HEK293 (cell line): ENCODE data around the gene PITPNC1.

Experiments used
- CTCF ChIA-PET: fragments of 350-600 bp; formaldehyde crosslinking; extraction: SDS; loops from one replicate; lab custom pipeline; 2021; ENCODE audit warnings: antibody characterized with exemption; lab: Yijun Ruan, JAX
- POLR2A ChIA-PET: fragments of 300-600 bp; formaldehyde crosslinking; extraction: SDS; loops from one replicate; lab custom pipeline; 2020; ENCODE audit warnings: antibody characterized with exemption, inconsistent platforms; lab: Yijun Ruan, JAX
- H3K27ac ChIP-seq: fragments of 200-500 bp; sonication (Bioruptor generic); 2 replicates; pipeline ENCODE4 v1.5.1; 2014; ENCODE audit warnings: low read depth, low read length, control low read depth, inconsistent platforms; ENCODE audit errors: extremely low read depth
- H3K36me3 ChIP-seq, 2 experiments: fragments of 200-500 bp in 1 of 2; sonication (Bioruptor generic) in 1 of 2; 1 replicate in 1 of 2; 2 replicates in 1 of 2; pipeline ENCODE4 v1.5.1; 2014 to 2017; ENCODE audit warnings: inconsistent platforms in 2 of 2, low read length in 2 of 2; ENCODE audit not compliant: control insufficient read depth in 2 of 2, insufficient read depth in 1 of 2
- H3K4me1 ChIP-seq: fragments of 200-500 bp; sonication (Bioruptor generic); 2 replicates; pipeline ENCODE4 v1.5.1; 2014; ENCODE audit warnings: mild to moderate bottlenecking, low read length, inconsistent platforms; ENCODE audit not compliant: control insufficient read depth, insufficient read depth
- H3K4me3 ChIP-seq: 2 replicates; pipeline ENCODE4 v1.5.1; 2011; ENCODE audit warnings: low read depth, mild to moderate bottlenecking, control low read depth, low read length, moderate library complexity
- H3K9me3 ChIP-seq: fragments of 200-500 bp; sonication (Bioruptor generic); 2 replicates; pipeline ENCODE4 v1.5.1; 2014; ENCODE audit warnings: low read depth, low read length, inconsistent platforms; ENCODE audit not compliant: control insufficient read depth, insufficient read depth
- IKZF3 ChIP-seq: fragments of 450-650 bp; IDR thresholded peaks from 2 replicates; pipeline ENCODE4 v1.5.0; 2018; ENCODE audit warnings: missing biosample characterization, mild to moderate bottlenecking, missing genetic modification characterization, moderate library complexity
- PBX3 ChIP-seq: sonication (generic); formaldehyde crosslinking; IDR thresholded peaks from 2 replicates; pipeline ENCODE4 v1.8.1; 2022; ENCODE audit warnings: mild to moderate bottlenecking, moderate library complexity, missing genetic modification reagents
- TCF7L2 ChIP-seq: IDR thresholded peaks from 2 replicates; pipeline ENCODE4 v1.6.1; 2011; ENCODE audit warnings: low read depth, mild to moderate bottlenecking, inconsistent platforms, low read length, moderate library complexity, borderline replicate concordance
- TRIM28 ChIP-seq: IDR thresholded peaks from 2 replicates; pipeline ENCODE4 v1.6.1; 2011; ENCODE audit warnings: low read length, control low read depth, borderline replicate concordance
- ZBTB1 ChIP-seq: fragments of 450-650 bp; formaldehyde crosslinking; IDR thresholded peaks from 2 replicates; pipeline ENCODE4 v1.5.1; 2016; ENCODE audit warnings: missing biosample characterization, missing genetic modification characterization
- ZNF133 ChIP-seq: fragments of 450-650 bp; formaldehyde crosslinking; IDR thresholded peaks from 2 replicates; pipeline ENCODE4 v1.5.1; 2016; ENCODE audit warnings: missing biosample characterization, missing genetic modification characterization
- ZNF169 ChIP-seq: fragments of 450-650 bp; formaldehyde crosslinking; IDR thresholded peaks from 2 replicates; pipeline ENCODE4 v1.5.1; 2016; ENCODE audit warnings: missing biosample characterization, missing genetic modification characterization
- ZNF354C ChIP-seq: fragments of 450-650 bp; formaldehyde crosslinking; IDR thresholded peaks from 2 replicates; pipeline ENCODE4 v1.5.1; 2016; ENCODE audit warnings: missing biosample characterization, missing genetic modification characterization, low read depth, borderline replicate concordance
- ZNF404 ChIP-seq: fragments of 450-650 bp; formaldehyde crosslinking; IDR thresholded peaks from 2 replicates; pipeline ENCODE4 v1.5.1; 2017; ENCODE audit warnings: missing biosample characterization, missing genetic modification characterization
- ZNF423 ChIP-seq: fragments of 450-650 bp; formaldehyde crosslinking; IDR thresholded peaks from 2 replicates; pipeline ENCODE4 v1.5.1; 2016; ENCODE audit warnings: missing biosample characterization, missing genetic modification characterization
- ZNF449 ChIP-seq: fragments of 450-650 bp; formaldehyde crosslinking; IDR thresholded peaks from 2 replicates; pipeline ENCODE4 v1.5.1; 2017; ENCODE audit warnings: missing biosample characterization, mild to moderate bottlenecking, missing genetic modification characterization, moderate library complexity
- ZNF561 ChIP-seq: fragments of 450-650 bp; IDR thresholded peaks from 2 replicates; pipeline ENCODE4 v1.5.1; 2018; ENCODE audit warnings: missing biosample characterization, missing genetic modification characterization, borderline replicate concordance
- ZSCAN18 ChIP-seq: fragments of 450-650 bp; formaldehyde crosslinking; IDR thresholded peaks from 2 replicates; pipeline ENCODE4 v1.5.1; 2016; ENCODE audit warnings: missing biosample characterization, missing genetic modification characterization

PITPNC1 gene

GRCh38 chr17:67523101-67523500 lies 146.0 kb downstream of the PITPNC1 start:
- peaks cover 25% of the 10 kb centered on the region for H3K4me1 ChIP-seq
- no peaks in the 10 kb centered on the region for H3K36me3 ChIP-seq
- CTCF ChIA-PET, result interaction anchor here (1.0 to 2.3 kb wide), 4 partner anchors 23 to 164 kb away, joined by 3 to 7 read pairs (median 4); no protein-coding TSS in a partner anchor
- no peak overlapping the region for H3K27ac ChIP-seq
- H3K4me3 ChIP-seq, result no peak overlapping the region
- no peaks in the 10 kb centered on the region for H3K9me3 ChIP-seq
- TF ChIP-seq ZNF354C (tag by site-specific recombination) (no peak), ZNF561 (no peak), ZNF169 (tag by site-specific recombination) (no peak)
- POLR2A ChIA-PET, result no interaction called here

- H3K9me3 ChIP-seq, result no peaks in the 10 kb centered on the region
- peaks cover 21% of the 10 kb centered on the region for H3K4me1 ChIP-seq
- no peaks in the 10 kb centered on the region for H3K36me3 ChIP-seq
- TF ChIP-seq ZBTB1 (no peak), ZNF133 (tag by site-specific recombination) (peak; percentile 80)
- CTCF ChIA-PET, result no interaction called here
- H3K27ac ChIP-seq, result no peak overlapping the region
- POLR2A ChIA-PET, result no interaction called here
- no peak overlapping the region for H3K4me3 ChIP-seq
These were observed 148.4 kb downstream of the PITPNC1 start for GRCh38 chr17:67525239-67526135.

GRCh38 chr17:67526700-67527099 lies 149.6 kb downstream of the PITPNC1 start:
- ChIA-PET CTCF (interaction anchor here (0.8 kb wide), 1 partner anchor 8 kb away, joined by 6 read pairs; no protein-coding TSS in a partner anchor), POLR2A (interaction anchor here (0.6 kb wide), 1 partner anchor 443 kb away, joined by 4 read pairs; no protein-coding TSS in a partner anchor)
- TF ChIP-seq ZNF423 (tag by site-specific recombination), result no peak
- Histone ChIP-seq H3K9me3 (no peaks in the 10 kb centered on the region), H3K36me3 (no peaks in the 10 kb centered on the region), H3K4me3 (no peak overlapping the region), H3K4me1 (peaks cover 9% of the 10 kb centered on the region), H3K27ac (no peak overlapping the region)

GRCh38 chr17:67528751-67529436 lies 151.8 kb downstream of the PITPNC1 start:
- no peaks in the 10 kb centered on the region for H3K36me3 ChIP-seq
- POLR2A ChIA-PET, result no interaction called here
- peak overlapping the region; percentile 28; the same call in 1 of the 2 replicates for H3K27ac ChIP-seq
- no peak for TF ChIP-seq ZSCAN18 (tag by site-specific recombination)
- TF ChIP-seq PBX3 (CRISPR knock-in tag), result peak; percentile 36; the same call in 1 of the 2 replicates
- TF ChIP-seq TCF7L2, result peak; percentile 45; the same call in 1 of the 2 replicates
- TF ChIP-seq IKZF3 (tag by site-specific recombination), result no peak
- TF ChIP-seq TRIM28, result 0 out of 2 replicates have a peak, but pooled peaks have one; percentile 9
- TF ChIP-seq ZNF404, result no peak
- peak; percentile 61; the same call in 1 of the 2 replicates for TF ChIP-seq ZNF449
- peak overlapping the region; percentile 21 for H3K4me3 ChIP-seq
- CTCF ChIA-PET, result interaction anchor here (1.0 kb wide), 1 partner anchor 54 kb away, joined by 3 read pairs; no protein-coding TSS in a partner anchor
- H3K4me1 ChIP-seq, result peaks cover 6% of the 10 kb centered on the region
- no peaks in the 10 kb centered on the region for H3K9me3 ChIP-seq
